ENCODE results near the gene SCTR. TPM values are rescaled to one million over a fixed set of nuclear protein-coding genes. Genes with fewer than 3 reads are reported as not detected.
A peak's percentile ranks its signal among the peaks of the same experiment; 100 is the strongest.

Gene SCTR
- total and polyA plus RNA-seq, 7 experiments from 2014 or later, result not detected

DNA sequence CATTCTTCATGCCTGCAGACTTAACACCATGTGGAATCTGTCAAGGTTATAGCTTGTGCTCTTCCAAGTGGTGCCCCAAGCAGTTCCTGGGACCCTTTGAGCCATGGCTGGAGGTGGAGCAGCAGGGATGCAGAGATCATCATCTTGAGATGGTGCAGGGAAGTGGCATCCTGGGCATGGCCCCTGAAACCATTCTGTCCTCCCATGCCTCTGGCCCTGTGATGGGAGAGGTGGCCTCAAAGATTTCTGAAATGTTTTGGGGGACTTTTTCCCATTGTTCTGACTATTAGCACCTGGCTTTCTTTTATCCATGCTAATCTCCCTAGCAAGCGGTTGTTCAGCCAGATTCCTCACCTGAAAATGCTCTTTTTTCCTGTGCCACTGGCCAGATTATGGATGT, 103.0 kb downstream of the SCTR start:
- POLR2A ChIA-PET, result no interaction called here
- H3K36me3 Mint-ChIP-seq, result peaks cover 0 to 6% (median 0%) of the 10 kb centered on the region in 5 donors
- H3K27me3 Mint-ChIP-seq, result peaks cover 27 to 43% (median 35%) of the 10 kb centered on the region in 5 donors

DNA sequence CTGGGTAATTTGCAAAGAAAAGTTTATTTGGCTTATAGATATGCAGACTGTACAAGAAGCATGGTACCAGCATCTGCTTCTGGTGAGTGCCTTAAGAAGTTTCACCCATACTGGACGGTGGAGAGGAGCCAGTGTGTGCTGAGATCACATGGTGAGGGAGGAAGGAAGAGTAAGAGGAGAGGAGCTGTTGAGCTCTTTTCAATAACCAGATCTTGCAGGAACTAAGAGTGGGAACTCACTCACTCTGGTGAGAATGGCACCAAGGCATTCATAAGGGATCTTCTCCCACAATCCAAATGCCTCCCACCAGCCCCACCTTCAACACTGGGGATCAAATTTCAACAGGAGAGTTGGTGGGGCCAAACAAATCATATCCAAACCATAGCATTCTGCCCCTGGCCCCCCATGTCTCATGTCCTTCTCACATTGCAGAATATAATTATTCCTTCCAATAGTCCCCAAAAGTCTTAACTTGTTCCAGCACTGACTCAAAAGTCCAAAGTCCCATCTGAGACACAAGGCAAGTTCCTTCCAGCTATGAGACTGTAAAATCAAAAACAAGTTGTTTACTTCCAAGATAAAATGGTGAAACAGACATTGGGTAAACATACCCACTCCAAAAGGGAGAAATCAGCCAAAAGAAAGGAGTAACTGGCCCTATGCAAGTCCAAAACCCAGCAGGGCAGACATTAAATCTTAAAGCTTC, 104.3 kb downstream of the SCTR start:
- H3K9me3 Mint-ChIP-seq, result peaks cover 0 to 10% (median 4%) of the 10 kb centered on the region in 11 donors
- ATAC-seq (no peak), DNase-seq (no peak)
- CTCF ChIA-PET, result no interaction called here
- Histone ChIP-seq H3K27ac (ENCODE audit: low read depth, low read length) (no peak overlapping the region), H3K4me1 (ENCODE audit: control insufficient read depth in 2 of 2, insufficient read depth in 2 of 2, low read length in 2 of 2) (no peaks in the 10 kb centered on the region), H3K27me3 (ENCODE audit: control insufficient read depth in 2 of 2, insufficient read depth in 2 of 2, low read length in 2 of 2) (no peaks in the 10 kb centered on the region), H3K9me3 (ENCODE audit: control insufficient read depth in 2 of 3, low read length in 3 of 3) (no peaks in the 10 kb centered on the region), H3K36me3 (ENCODE audit: control insufficient read depth in 2 of 3, insufficient read depth in 3 of 3, low read length in 3 of 3) (no peaks in the 10 kb centered on the region), H3K4me3 (ENCODE audit: low read length) (no peak overlapping the region)
- H3K27me3 Mint-ChIP-seq, result peaks cover 21 to 37% (median 30%) of the 10 kb centered on the region in 5 donors
- intact Hi-C loops (cut with micrococcal nuclease), result no loop called here
- peaks cover 0 to 9% (median 4%) of the 10 kb centered on the region in 7 donors for H3K4me1 Mint-ChIP-seq
- POLR2A ChIA-PET, result no interaction called here
- no peak overlapping the region for H3K4me3 Mint-ChIP-seq
- peaks cover 0 to 6% (median 0%) of the 10 kb centered on the region in 5 donors for H3K36me3 Mint-ChIP-seq
- H3K27ac Mint-ChIP-seq, result no peak overlapping the region

More for the DNA sequence above, 103.0 kb downstream of the SCTR start:
- Mint-ChIP-seq H3K27ac (no peak overlapping the region), H3K4me1 (peaks cover 0 to 2% (median 0%) of the 10 kb centered on the region in 7 donors), H3K4me3 (no peak overlapping the region), H3K9me3 (peaks cover 0 to 9% (median 4%) of the 10 kb centered on the region in 11 donors)
- CTCF ChIA-PET, result no interaction called here
- DNase-seq (no peak), ATAC-seq (no peak)
- Histone ChIP-seq H3K27me3 (ENCODE audit: control insufficient read depth in 2 of 2, insufficient read depth in 2 of 2, low read length in 2 of 2) (no peaks in the 10 kb centered on the region), H3K4me3 (ENCODE audit: low read length) (no peak overlapping the region), H3K4me1 (ENCODE audit: control insufficient read depth in 2 of 2, insufficient read depth in 2 of 2, low read length in 2 of 2) (no peaks in the 10 kb centered on the region), H3K36me3 (ENCODE audit: control insufficient read depth in 2 of 3, insufficient read depth in 3 of 3, low read length in 3 of 3) (no peaks in the 10 kb centered on the region), H3K27ac (ENCODE audit: low read depth, low read length) (no peak overlapping the region), H3K9me3 (ENCODE audit: control insufficient read depth in 2 of 3, low read length in 3 of 3) (no peaks in the 10 kb centered on the region)
- intact Hi-C loops (cut with micrococcal nuclease), result no loop called here

DNA sequence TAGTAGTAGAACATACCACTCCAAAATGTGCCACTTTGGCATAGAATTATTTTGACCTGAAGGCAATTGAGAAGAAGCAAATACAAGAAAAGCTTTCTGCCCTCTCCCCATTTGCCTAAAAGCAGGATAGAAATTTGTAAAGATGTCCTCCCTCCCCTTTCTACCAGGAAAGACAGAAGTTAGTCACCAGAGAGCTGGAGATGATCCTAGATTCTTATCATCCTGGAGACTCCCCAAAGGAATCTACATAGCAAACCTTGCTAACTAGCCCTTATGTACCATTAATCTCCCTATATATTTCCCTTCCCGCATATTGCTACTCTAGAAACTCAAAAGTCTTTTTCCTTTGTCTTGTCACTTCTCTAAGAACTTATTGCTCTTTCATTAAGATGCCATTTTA, 105.2 kb downstream of the SCTR start:
- Histone ChIP-seq H3K4me1 (ENCODE audit: control insufficient read depth in 2 of 2, insufficient read depth in 2 of 2, low read length in 2 of 2) (no peaks in the 10 kb centered on the region), H3K4me3 (ENCODE audit: low read length) (no peak overlapping the region), H3K27ac (ENCODE audit: low read depth, low read length) (no peak overlapping the region), H3K27me3 (ENCODE audit: control insufficient read depth in 2 of 2, insufficient read depth in 2 of 2, low read length in 2 of 2) (no peaks in the 10 kb centered on the region), H3K9me3 (ENCODE audit: control insufficient read depth in 2 of 3, low read length in 3 of 3) (no peaks in the 10 kb centered on the region), H3K36me3 (ENCODE audit: control insufficient read depth in 2 of 3, insufficient read depth in 3 of 3, low read length in 3 of 3) (no peaks in the 10 kb centered on the region)
- Mint-ChIP-seq H3K36me3 (peaks cover 0 to 6% (median 0%) of the 10 kb centered on the region in 5 donors), H3K27me3 (peaks cover 19 to 37% (median 28%) of the 10 kb centered on the region in 5 donors), H3K27ac (no peak overlapping the region), H3K4me3 (no peak overlapping the region), H3K9me3 (peaks cover 0 to 10% (median 4%) of the 10 kb centered on the region in 11 donors), H3K4me1 (peaks cover 0 to 17% (median 4%) of the 10 kb centered on the region in 7 donors)
- intact Hi-C loops (cut with micrococcal nuclease), result no loop called here
- DNase-seq, result no peak
- ChIA-PET CTCF (no interaction called here), POLR2A (no interaction called here)
- ATAC-seq, result no peak

DNA sequence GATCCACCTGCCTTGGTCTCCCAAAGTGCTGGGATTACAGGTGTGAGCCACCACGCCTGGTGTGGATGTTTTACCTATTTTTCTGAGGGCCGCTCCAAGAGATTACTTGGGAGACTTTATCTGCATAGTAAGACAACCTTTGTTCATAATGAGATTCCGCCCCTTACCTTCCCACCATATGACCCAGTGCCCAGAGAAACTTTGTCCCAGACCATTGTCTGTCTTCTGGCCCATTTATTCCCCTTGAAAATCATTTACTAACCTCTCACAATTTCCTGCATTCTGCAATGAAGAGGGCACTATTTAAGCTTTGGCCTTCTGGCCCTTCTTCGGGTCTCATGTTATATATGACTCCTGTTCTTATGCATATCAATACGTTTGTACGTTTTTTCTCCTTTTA, 106.4 kb downstream of the SCTR start:
- DNase-seq (no peak), ATAC-seq (no peak)
- Mint-ChIP-seq H3K9me3 (peaks cover 0 to 10% (median 4%) of the 10 kb centered on the region in 11 donors), H3K27me3 (peaks cover 14 to 29% (median 22%) of the 10 kb centered on the region in 5 donors), H3K4me1 (peaks cover 0 to 26% (median 4%) of the 10 kb centered on the region in 7 donors), H3K4me3 (no peak overlapping the region), H3K27ac (no peak overlapping the region), H3K36me3 (peaks cover 0 to 6% (median 0%) of the 10 kb centered on the region in 5 donors)
- intact Hi-C loops (cut with micrococcal nuclease), result no loop called here
- H3K36me3 ChIP-seq (ENCODE audit: control insufficient read depth in 2 of 3, insufficient read depth in 3 of 3, low read length in 3 of 3), result no peaks in the 10 kb centered on the region
- H3K9me3 ChIP-seq (ENCODE audit: control insufficient read depth in 2 of 3, low read length in 3 of 3), result no peaks in the 10 kb centered on the region
- H3K27me3 ChIP-seq (ENCODE audit: control insufficient read depth in 2 of 2, insufficient read depth in 2 of 2, low read length in 2 of 2), result no peaks in the 10 kb centered on the region
- no peak overlapping the region for H3K27ac ChIP-seq (ENCODE audit: low read depth, low read length)
- H3K4me3 ChIP-seq (ENCODE audit: low read length), result no peak overlapping the region
- CTCF ChIA-PET, result no interaction called here
- POLR2A ChIA-PET, result no interaction called here
- H3K4me1 ChIP-seq (ENCODE audit: control insufficient read depth in 2 of 2, insufficient read depth in 2 of 2, low read length in 2 of 2), result no peaks in the 10 kb centered on the region

DNA sequence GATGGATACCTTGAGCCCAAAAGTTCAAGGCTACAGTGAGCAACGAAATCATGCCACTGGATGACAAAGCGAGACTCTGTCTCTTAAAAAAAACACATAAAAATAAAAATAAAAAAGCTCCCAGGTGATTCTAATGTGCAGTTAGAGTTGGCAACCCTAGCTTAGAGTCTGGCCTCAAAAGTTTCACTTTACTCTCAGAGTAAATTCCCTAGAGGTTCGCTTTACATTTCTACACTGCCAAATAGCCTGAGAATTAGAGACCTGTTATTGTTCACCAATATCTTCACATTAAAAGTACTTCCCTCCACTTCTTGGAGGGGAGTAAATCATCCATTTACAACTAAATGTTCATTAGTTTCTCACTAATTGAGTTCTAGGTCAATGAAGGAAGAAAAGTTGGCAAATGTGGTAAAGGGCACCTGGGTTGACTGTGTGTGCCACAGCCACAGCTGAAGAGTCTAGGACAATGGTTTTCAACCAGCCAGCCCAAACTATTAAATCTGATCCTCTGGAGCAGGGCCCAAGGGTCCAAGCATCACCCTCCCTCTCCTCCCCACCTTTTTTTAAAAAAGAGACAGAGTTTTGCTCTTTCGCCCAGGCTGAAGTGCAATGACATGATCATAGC, 107.9 kb downstream of the SCTR start:
- intact Hi-C loops (cut with micrococcal nuclease), result no loop called here
- CTCF ChIA-PET, result no interaction called here

DNA sequence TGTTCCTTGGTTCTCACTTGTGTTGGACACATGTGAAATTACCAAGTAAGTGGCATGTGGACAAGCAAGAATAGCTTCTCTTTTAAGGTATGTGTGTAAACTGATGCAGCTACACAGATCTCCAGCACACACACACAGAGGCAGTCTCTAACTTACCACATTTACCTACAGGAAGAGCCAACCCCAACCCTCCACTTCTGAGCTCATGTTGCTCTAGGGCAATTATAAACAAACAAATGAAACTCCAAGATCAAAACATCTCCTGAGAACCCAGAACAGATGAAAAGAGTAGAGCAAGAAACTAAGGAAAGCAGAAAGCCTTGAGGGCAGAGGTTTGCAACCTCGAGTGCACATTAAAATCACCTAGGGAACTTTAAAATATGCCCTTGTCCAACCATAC, 108.7 kb downstream of the SCTR start:
- H3K27ac ChIP-seq (ENCODE audit: low read depth, low read length), result no peak overlapping the region
- intact Hi-C loops (cut with micrococcal nuclease), result no loop called here
- H3K27me3 Mint-ChIP-seq, result peaks cover 10 to 22% (median 17%) of the 10 kb centered on the region in 5 donors
- H3K4me3 ChIP-seq (ENCODE audit: low read length), result no peak overlapping the region
- H3K27ac Mint-ChIP-seq, result peak overlapping the region in 5 of 9 donors; percentile 47 to 78 (median 61)
- ATAC-seq, result no peak
- no peaks in the 10 kb centered on the region for H3K4me1 ChIP-seq (ENCODE audit: control insufficient read depth in 2 of 2, insufficient read depth in 2 of 2, low read length in 2 of 2)
- H3K36me3 ChIP-seq (ENCODE audit: control insufficient read depth in 2 of 3, insufficient read depth in 3 of 3, low read length in 3 of 3), result no peaks in the 10 kb centered on the region
- DNase-seq, result peak in 2 of 9 donors; percentile 13 to 33
- no peaks in the 10 kb centered on the region for H3K27me3 ChIP-seq (ENCODE audit: control insufficient read depth in 2 of 2, insufficient read depth in 2 of 2, low read length in 2 of 2)
- H3K4me3 Mint-ChIP-seq, result peak overlapping the region in 2 of 10 donors; percentile 50 to 51
- H3K4me1 Mint-ChIP-seq, result peaks cover 0 to 26% (median 4%) of the 10 kb centered on the region in 7 donors
- ChIA-PET POLR2A (no interaction called here), CTCF (no interaction called here)
- peaks cover 0 to 3% (median 0%) of the 10 kb centered on the region in 11 donors for H3K9me3 Mint-ChIP-seq
- H3K36me3 Mint-ChIP-seq, result no peaks in the 10 kb centered on the region
- H3K9me3 ChIP-seq (ENCODE audit: control insufficient read depth in 2 of 3, low read length in 3 of 3), result no peaks in the 10 kb centered on the region

More for the DNA sequence above, 107.9 kb downstream of the SCTR start:
- DNase-seq, result no peak
- no peaks in the 10 kb centered on the region for H3K4me1 ChIP-seq (ENCODE audit: control insufficient read depth in 2 of 2, insufficient read depth in 2 of 2, low read length in 2 of 2)
- Mint-ChIP-seq H3K4me1 (peaks cover 0 to 26% (median 4%) of the 10 kb centered on the region in 7 donors), H3K27ac (peak overlapping the region in 1 of 9 donors; percentile 38), H3K4me3 (no peak overlapping the region), H3K27me3 (peaks cover 10 to 21% (median 17%) of the 10 kb centered on the region in 5 donors), H3K9me3 (peaks cover 0 to 3% (median 0%) of the 10 kb centered on the region in 11 donors), H3K36me3 (no peaks in the 10 kb centered on the region)
- ATAC-seq, result no peak
- H3K36me3 ChIP-seq (ENCODE audit: control insufficient read depth in 2 of 3, insufficient read depth in 3 of 3, low read length in 3 of 3), result no peaks in the 10 kb centered on the region
- H3K4me3 ChIP-seq (ENCODE audit: low read length), result no peak overlapping the region
- H3K27ac ChIP-seq (ENCODE audit: low read depth, low read length), result no peak overlapping the region
- POLR2A ChIA-PET, result interaction anchor here (0.6 kb wide), 1 partner anchor 1274 kb away, joined by 3 read pairs; no protein-coding TSS in a partner anchor
- H3K9me3 ChIP-seq (ENCODE audit: control insufficient read depth in 2 of 3, low read length in 3 of 3), result no peaks in the 10 kb centered on the region
- no peaks in the 10 kb centered on the region for H3K27me3 ChIP-seq (ENCODE audit: control insufficient read depth in 2 of 2, insufficient read depth in 2 of 2, low read length in 2 of 2)

All from naive thymus-derived CD4-positive, alpha-beta T cell (primary cell).